IPS-15b (cell line): Measurements from ENCODE around the gene ERBB4.
"Not testable (repeated sequence)": the region's sequence is repeated elsewhere in the genome, so short reads cannot be mapped to it uniquely, and the experiment has no call there.

Experiments used
- H3K27me3 ChIP-seq: one replicate; pipeline ENCODE4 v1.6.1; 2013; ENCODE audit warnings: low read length; ENCODE audit not compliant: control insufficient read depth, insufficient read depth
- H3K36me3 ChIP-seq: one replicate; pipeline ENCODE4 v1.6.1; 2013; ENCODE audit warnings: low read length; ENCODE audit not compliant: control insufficient read depth, insufficient read depth
- H3K4me1 ChIP-seq: one replicate; pipeline ENCODE4 v1.6.1; 2013; ENCODE audit warnings: mild to moderate bottlenecking, low read length; ENCODE audit not compliant: control insufficient read depth, insufficient read depth
- H3K4me3 ChIP-seq: one replicate; pipeline ENCODE4 v1.5.1; 2013; ENCODE audit warnings: low read depth, low read length
- H3K9ac ChIP-seq: one replicate; pipeline ENCODE4 v1.6.1; 2013; ENCODE audit warnings: low read depth, mild to moderate bottlenecking, low read length
- H3K9me3 ChIP-seq: one replicate; pipeline ENCODE4 v1.6.1; 2013; ENCODE audit warnings: mild to moderate bottlenecking, low read length; ENCODE audit not compliant: control insufficient read depth, insufficient read depth

ERBB4 gene

GRCh38 chr2:212191438-212191837, 347.2 kb downstream of the ERBB4 start:
- not testable (repeated sequence) for H3K4me1 ChIP-seq, H3K9ac ChIP-seq, H3K9me3 ChIP-seq, H3K27me3 ChIP-seq, H3K4me3 ChIP-seq, H3K36me3 ChIP-seq

GRCh38 chr2:212186166-212186565, 352.4 kb downstream of the ERBB4 start:
- Histone ChIP-seq H3K4me3 (no peak overlapping the region), H3K9ac (no peak overlapping the region), H3K27me3 (no peaks in the 10 kb centered on the region), H3K36me3 (no peaks in the 10 kb centered on the region), H3K4me1 (no peaks in the 10 kb centered on the region), H3K9me3 (no peaks in the 10 kb centered on the region)

- Histone ChIP-seq H3K4me3 (no peak overlapping the region), H3K9me3 (no peaks in the 10 kb centered on the region), H3K36me3 (no peaks in the 10 kb centered on the region), H3K27me3 (no peaks in the 10 kb centered on the region), H3K9ac (no peak overlapping the region), H3K4me1 (no peaks in the 10 kb centered on the region)
Measured at GRCh38 chr2:212181646-212182045, 357.0 kb downstream of the ERBB4 start.

DNA sequence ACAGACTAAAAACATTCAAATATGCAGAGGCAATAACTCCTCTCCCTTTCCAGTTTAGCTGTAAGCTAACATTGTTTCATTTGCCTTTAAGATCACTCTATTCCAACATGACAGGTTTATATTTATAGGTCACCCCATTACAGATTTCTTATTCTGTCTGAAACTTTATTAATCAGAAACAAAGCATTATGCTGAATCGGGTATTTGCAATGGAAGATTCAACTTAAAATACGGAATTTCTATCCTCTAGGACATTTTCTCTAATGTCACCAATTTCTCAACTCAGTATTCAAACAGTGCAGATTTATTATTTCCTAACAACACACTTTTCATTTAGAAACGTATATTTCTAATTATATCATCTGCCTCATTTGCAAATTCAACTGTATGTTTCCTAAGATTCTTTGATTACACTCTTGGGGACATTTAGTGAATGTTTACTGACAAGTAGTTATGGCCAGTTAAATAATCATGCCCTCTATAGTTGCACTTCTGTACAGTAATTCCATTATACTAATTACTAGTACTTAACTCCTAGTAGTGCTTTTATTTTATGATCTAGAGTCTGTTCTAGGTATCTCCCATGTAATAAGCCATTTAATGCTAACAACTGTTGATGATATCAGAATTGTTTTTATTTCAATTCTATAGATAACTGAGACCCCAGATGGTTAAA, 358.1 kb downstream of the ERBB4 start:
- Histone ChIP-seq H3K4me3 (no peak overlapping the region), H3K9ac (no peak overlapping the region), H3K36me3 (no peaks in the 10 kb centered on the region), H3K27me3 (no peaks in the 10 kb centered on the region), H3K4me1 (no peaks in the 10 kb centered on the region), H3K9me3 (no peaks in the 10 kb centered on the region)

DNA sequence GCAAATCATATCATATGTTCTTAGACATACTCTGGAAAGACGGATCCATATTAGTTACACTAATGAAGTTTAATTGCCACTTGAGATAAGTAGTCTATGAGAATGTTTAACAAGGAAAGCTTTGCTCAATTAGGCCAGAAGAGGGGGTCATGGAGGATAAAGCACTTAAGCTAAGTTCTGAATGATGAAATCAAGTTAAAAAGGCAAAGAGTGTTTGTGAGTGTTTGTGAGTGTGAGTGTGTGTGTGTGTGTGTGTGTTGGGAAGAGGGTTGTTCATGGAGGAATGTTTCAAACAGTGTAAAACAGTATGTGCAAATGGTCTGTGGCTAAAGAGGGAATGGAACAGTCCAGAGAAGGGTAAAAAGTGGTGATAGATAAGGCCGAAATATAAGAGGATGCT, 360.9 kb downstream of the ERBB4 start:
- Histone ChIP-seq H3K9ac (no peak overlapping the region), H3K36me3 (no peaks in the 10 kb centered on the region), H3K9me3 (no peaks in the 10 kb centered on the region), H3K27me3 (no peaks in the 10 kb centered on the region), H3K4me1 (no peaks in the 10 kb centered on the region), H3K4me3 (no peak overlapping the region)

DNA sequence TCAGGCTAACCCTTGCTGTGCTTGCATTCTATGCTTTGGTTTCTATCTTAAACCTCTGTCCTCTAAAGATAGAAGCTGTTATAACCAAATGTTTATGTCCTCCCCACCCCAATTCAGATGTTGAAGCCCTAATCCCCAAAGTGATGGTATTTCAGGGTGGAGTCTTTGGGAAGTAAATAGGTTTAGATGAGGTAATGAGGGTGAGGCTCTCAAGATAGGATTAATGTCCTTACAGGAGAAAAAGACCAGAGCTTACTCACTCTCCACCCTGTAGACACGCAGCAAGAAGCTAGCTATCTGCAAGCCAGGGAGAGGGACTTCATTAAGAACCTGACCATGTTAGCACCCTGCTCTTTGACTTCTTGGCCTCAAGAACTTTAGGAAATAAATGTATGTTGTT, 362.5 kb downstream of the ERBB4 start:
- H3K9me3 ChIP-seq, result no peaks in the 10 kb centered on the region
- H3K4me3 ChIP-seq, result no peak overlapping the region
- H3K4me1 ChIP-seq, result no peaks in the 10 kb centered on the region
- no peaks in the 10 kb centered on the region for H3K36me3 ChIP-seq
- no peaks in the 10 kb centered on the region for H3K27me3 ChIP-seq
- no peak overlapping the region for H3K9ac ChIP-seq

DNA sequence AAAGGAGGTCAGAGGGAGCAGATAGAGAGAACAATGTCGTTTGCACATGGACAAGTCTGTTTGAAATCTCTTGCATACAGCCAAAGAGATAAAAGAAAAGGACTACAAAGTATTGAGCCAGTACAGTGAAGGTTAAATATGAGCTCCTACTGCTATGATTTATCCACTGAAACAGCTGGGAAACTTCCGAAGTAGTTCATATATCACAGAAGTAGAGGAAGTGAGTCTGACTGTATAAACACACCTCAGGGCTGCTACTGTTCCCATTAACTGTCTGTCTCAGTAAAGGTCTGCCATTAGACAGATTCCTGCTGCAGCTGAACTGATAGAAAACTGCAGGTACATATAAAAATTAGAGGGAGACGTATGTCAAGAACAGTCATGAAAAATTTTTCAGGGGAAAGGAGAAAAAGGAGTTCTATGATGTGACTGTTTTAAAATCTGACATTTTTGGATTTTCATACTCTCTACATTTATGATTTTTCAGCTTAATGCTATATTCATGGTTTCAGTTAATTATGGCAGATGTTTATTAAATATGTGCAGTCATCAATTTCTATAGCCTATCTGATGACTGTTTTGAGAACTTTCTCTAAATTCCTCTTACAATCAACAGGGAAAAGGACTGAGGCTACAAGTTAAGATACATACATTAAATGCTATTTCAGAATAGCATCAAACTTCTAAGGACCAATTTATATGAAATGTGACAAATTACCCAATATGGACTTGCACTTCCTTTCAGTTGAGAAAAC, 364.7 kb downstream of the ERBB4 start:
- Histone ChIP-seq H3K36me3 (no peaks in the 10 kb centered on the region), H3K4me3 (no peak overlapping the region), H3K9me3 (peaks cover 5% of the 10 kb centered on the region), H3K27me3 (no peaks in the 10 kb centered on the region), H3K9ac (no peak overlapping the region), H3K4me1 (no peaks in the 10 kb centered on the region)

GRCh38 chr2:212173331-212173730, 365.3 kb downstream of the ERBB4 start:
- no peak overlapping the region for H3K4me3 ChIP-seq
- no peak overlapping the region for H3K9ac ChIP-seq
- no peaks in the 10 kb centered on the region for H3K4me1 ChIP-seq
- no peaks in the 10 kb centered on the region for H3K36me3 ChIP-seq
- no peaks in the 10 kb centered on the region for H3K27me3 ChIP-seq
- H3K9me3 ChIP-seq, result peaks cover 5% of the 10 kb centered on the region

DNA sequence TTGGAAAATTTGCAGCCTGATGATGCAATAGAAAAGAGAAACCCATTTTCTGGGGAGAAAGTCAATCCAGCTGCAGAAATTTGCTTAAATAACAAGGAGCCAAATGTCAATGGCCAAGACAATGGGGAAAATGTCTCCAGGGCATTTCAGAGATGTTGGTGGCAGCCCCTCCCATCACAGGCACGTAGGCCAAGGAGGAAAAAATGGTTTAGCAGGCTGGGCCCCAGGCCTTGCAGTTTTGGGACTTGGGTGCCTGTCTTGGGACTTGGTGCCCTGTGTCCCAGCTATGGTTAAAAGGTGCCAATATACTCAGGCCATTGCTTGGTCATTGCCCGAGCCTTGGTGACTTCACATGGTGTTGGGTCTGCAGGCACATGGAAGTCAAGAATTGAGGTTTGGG, 368.2 kb downstream of the ERBB4 start:
- no peak overlapping the region for H3K4me3 ChIP-seq
- H3K27me3 ChIP-seq, result no peaks in the 10 kb centered on the region
- H3K4me1 ChIP-seq, result no peaks in the 10 kb centered on the region
- peaks cover 5% of the 10 kb centered on the region for H3K9me3 ChIP-seq
- no peaks in the 10 kb centered on the region for H3K36me3 ChIP-seq
- no peak overlapping the region for H3K9ac ChIP-seq

GRCh38 chr2:212158081-212158480, 380.5 kb downstream of the ERBB4 start:
- H3K9ac ChIP-seq, result no peak overlapping the region
- no peaks in the 10 kb centered on the region for H3K4me1 ChIP-seq
- H3K4me3 ChIP-seq, result no peak overlapping the region
- H3K9me3 ChIP-seq, result no peaks in the 10 kb centered on the region
- no peaks in the 10 kb centered on the region for H3K27me3 ChIP-seq
- H3K36me3 ChIP-seq, result no peaks in the 10 kb centered on the region

DNA sequence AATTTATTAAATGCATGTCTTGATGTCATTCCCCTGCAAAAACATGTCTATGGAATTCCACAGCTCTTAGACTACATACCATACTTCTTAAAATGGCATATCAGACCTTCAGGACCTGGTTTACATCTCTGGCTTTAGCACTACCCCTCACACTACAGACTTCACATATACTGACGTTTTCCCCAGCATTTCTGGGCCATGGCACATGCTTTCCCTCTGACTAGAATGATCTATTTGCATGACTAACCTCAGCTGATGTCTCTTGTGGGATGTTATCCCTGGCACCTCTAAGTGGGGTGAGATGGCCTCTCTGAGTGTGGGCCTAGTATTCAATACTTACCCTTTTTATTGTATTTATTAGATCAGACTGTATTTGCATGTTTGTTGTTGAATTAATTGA, 381.6 kb downstream of the ERBB4 start:
- no peaks in the 10 kb centered on the region for H3K36me3 ChIP-seq
- no peaks in the 10 kb centered on the region for H3K4me1 ChIP-seq
- no peak overlapping the region for H3K9ac ChIP-seq
- H3K4me3 ChIP-seq, result no peak overlapping the region
- H3K9me3 ChIP-seq, result no peaks in the 10 kb centered on the region
- no peaks in the 10 kb centered on the region for H3K27me3 ChIP-seq

DNA sequence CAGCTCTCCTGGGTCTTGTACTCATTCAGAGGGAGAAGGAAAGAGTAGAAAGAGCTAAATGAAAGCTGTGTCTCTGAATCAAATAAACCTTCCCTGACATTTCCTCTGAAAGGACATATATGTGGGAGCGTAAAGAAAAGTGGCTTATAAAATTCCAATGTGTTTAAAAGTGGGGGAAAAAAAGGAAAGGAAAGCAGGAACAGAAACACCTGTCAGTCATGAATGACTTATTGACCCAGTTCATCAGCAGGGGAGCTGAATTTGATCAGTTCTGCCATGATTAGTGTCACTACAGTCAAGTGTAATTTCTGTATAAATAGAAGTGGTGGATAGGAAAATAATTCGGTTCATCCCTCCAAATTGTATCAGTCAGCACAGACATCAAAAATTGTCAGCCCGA, 382.5 kb downstream of the ERBB4 start:
- Histone ChIP-seq H3K4me1 (no peaks in the 10 kb centered on the region), H3K9ac (no peak overlapping the region), H3K27me3 (no peaks in the 10 kb centered on the region), H3K36me3 (no peaks in the 10 kb centered on the region), H3K9me3 (no peaks in the 10 kb centered on the region), H3K4me3 (no peak overlapping the region)
